Endothelial cell of umbilical vein (primary cell): ENCODE data around the gene SPIRE1.

Experiments
- CTCF ChIP-seq, 2 donors: IDR thresholded peaks; 1 replicate in 1 of 2; 2 replicates in 1 of 2; pipeline ENCODE4 v1.5.1; 2011; ENCODE audit warnings: low read length in 2 of 2, mild to moderate bottlenecking in 2 of 2, moderate library complexity in 2 of 2, control low read depth in 1 of 2, inconsistent platforms in 1 of 2, low read depth in 1 of 2; ENCODE audit not compliant: insufficient read depth in 1 of 2; ENCODE audit errors: extremely low read depth in 1 of 2
- EZH2 ChIP-seq: IDR thresholded peaks from 2 replicates; pipeline ENCODE4 v1.6.1; 2012; ENCODE audit warnings: borderline replicate concordance, low read depth, mild to moderate bottlenecking, moderate library complexity, low read length, inconsistent platforms; ENCODE audit not compliant: severe bottlenecking
- MAX ChIP-seq: IDR thresholded peaks from 2 replicates; pipeline ENCODE4 v1.6.1; 2011; ENCODE audit not compliant: insufficient read depth, insufficient read length
- POLR2A ChIP-seq: IDR thresholded peaks from 2 replicates; pipeline ENCODE4 v1.6.1; 2012; ENCODE audit warnings: low read depth, mild to moderate bottlenecking, control low read depth, low read length
- POLR2AphosphoS5 ChIP-seq: IDR thresholded peaks from 2 replicates; pipeline ENCODE4 v1.6.1; 2012; ENCODE audit warnings: low read depth, mild to moderate bottlenecking, control low read depth, low read length, moderate library complexity; ENCODE audit not compliant: insufficient read depth

- TF ChIP-seq EZH2 (no peak), MAX (no peak), CTCF (IDR thresholded peaks at IDR 0.05; ENCODE audit: extremely low read depth in 1 of 2, insufficient read depth in 1 of 2, low read depth in 1 of 2, low read length in 2 of 2) (no peak), POLR2AphosphoS5 (no peak), POLR2A (no peak)
Observed at GRCh38 chr18:12452784-12453183, 205.1 kb downstream of the SPIRE1 start.
